Measurements from ENCODE around the gene GALNT12. TPM values are rescaled to one million over a fixed set of nuclear protein-coding genes. Genes with fewer than 3 reads are reported as not detected.

The GALNT12 gene, protein sequence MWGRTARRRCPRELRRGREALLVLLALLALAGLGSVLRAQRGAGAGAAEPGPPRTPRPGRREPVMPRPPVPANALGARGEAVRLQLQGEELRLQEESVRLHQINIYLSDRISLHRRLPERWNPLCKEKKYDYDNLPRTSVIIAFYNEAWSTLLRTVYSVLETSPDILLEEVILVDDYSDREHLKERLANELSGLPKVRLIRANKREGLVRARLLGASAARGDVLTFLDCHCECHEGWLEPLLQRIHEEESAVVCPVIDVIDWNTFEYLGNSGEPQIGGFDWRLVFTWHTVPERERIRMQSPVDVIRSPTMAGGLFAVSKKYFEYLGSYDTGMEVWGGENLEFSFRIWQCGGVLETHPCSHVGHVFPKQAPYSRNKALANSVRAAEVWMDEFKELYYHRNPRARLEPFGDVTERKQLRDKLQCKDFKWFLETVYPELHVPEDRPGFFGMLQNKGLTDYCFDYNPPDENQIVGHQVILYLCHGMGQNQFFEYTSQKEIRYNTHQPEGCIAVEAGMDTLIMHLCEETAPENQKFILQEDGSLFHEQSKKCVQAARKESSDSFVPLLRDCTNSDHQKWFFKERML
- 2.9 and 23.6 TPM in 2 replicates for total RNA-seq

DNA sequence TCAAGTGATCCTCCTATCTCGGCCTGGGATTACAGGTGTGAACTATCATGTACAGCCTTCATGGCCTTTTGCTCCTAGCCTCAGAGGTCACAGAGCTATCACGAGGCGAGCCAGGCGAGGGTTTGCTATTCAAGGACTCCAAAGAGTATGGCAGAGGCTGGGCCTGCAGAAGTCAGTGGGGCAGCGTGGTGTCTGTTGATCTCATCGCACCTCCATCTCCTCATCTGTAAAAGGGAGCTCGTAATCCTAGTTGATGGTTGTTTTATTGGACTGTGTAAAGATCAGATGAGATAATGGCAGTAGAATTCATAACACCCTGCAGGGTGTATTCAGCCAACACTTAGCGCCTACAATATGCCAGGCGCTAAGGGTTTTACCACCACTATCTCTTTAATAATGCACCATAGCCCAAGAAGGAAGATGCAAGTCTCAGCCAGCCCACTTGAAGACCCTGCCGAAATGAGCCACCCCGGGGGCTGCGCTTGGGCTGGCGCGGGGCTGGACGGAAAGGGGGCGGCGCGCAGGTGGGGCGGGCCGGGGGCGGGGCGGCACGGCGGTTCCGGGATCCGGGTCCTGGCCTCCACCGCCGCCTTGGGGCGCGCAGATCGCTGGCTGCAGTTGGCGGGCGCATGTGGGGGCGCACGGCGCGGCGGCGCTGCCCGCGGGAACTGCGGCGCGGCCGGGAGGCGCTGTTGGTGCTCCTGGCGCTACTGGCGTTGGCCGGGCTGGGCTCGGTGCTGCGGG, at the start of gene GALNT12:
Gene GALNT12 (plus strand): TSS at position 601 of the 744 bp plus-strand sequence. CDS start 29 bp downstream, at position 630.

DNA sequence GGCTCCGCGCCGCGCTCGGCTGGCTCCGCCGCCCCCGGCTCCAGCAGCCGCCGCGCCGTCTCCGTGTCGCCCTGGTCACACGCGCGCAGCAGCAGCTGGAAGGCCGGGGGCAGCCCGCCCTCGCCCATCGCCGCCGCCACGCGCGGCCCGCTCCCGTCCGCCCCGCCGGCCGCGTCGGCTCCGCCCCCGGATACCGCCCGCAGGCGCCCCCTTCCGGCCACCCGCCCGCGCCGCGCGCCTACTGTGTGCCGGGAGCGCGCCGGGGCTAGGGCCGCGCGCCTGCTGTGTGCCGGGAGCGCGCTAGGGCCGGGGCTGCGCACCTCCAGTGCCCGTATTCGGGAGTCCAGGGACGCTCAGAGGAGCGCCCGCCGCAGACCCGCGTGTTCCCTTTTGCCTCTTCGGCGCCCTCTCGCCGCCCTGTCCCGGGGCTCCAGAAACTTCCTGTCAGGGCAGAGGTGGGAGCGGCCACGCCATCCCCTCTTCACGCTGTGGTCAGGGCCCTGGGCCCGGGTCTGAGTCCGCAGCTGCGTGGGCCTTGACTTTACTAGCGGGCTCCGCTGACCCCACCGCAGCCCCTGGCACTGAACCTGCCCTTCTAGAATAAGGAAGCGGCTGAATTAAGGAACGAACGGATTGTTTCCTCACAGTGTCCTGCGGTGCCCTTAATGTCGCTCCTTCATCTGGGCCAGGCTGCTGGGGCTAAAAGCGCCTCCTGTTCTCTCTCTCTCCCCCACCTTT, 10.9 kb upstream of the GALNT12 start, which contains the start of gene ANKS6:
Gene ANKS6 (minus strand): TSS at position 192 of the 738 bp plus-strand sequence. CDS start 64 bp downstream, at position 128.

Other genes with a start within 250 kb of the GALNT12 start
- gene GABBR2, start 98.7 kb upstream of the GALNT12 start, total RNA-seq = 0.44 and 8.3 TPM in 2 replicates
- gene ANKS6, start 11.1 kb upstream of the GALNT12 start, total RNA-seq = 17.3 and 19.5 TPM in 2 replicates
- gene COL15A1, start 136.2 kb downstream of the GALNT12 start, total RNA-seq = 5.4 and 108 TPM in 2 replicates

Data from placental pericyte (primary cell).